OCI-LY3 (cell line): Measurements from ENCODE around the gene ISG20L2.

Experiments
- CTCF ChIP-seq: fragments of 200-600, 300-600 bp; sonication (generic); IDR thresholded peaks from 2 replicates; pipeline ENCODE4 v1.5.1; 2014; ENCODE audit warnings: antibody characterized with exemption, low read length, low read depth
- EZH2phosphoT487 ChIP-seq: fragments of 200-600 bp; shearing (Covaris generic); IDR thresholded peaks from 2 replicates; pipeline ENCODE4 v1.6.1; 2018; ENCODE audit warnings: antibody characterized with exemption, mixed run types, low read depth

GRCh38 chr1:156721131-156721530 lies 7.4 kb downstream of the ISG20L2 start:
- TF ChIP-seq CTCF = no peak
- no peak for TF ChIP-seq EZH2phosphoT487
